Natural killer cell (primary cell): ENCODE results near the gene APOL1. TPM values are rescaled to one million over a fixed set of nuclear protein-coding genes. Genes with fewer than 3 reads are reported as not detected.
"Not testable (repeated sequence)": the region's sequence is repeated elsewhere in the genome, so short reads cannot be mapped to it uniquely, and the experiment has no call there.

Source experiments
- ATAC-seq, 3 donors: fragments of 150-1000 bp in 2 of 3; fragments of 200-7000 bp in 1 of 3; cut with Tn5 transposase; 1 replicate in 1 of 3; 2 replicates in 2 of 3; pipeline ENCODE4 v1.10.0; 2021; ENCODE audit warnings: mild to moderate bottlenecking in 2 of 3, moderate library complexity in 2 of 3
- DNase-seq, 2 donors: peaks; one replicate each; pipeline versions ENCODE4 v3.0.0 to v3.0.0-alpha.2; 2013 to 2021; ENCODE audit warnings: mixed read lengths in 1 of 2
- H3K27ac ChIP-seq: one replicate; pipeline ENCODE4 v1.5.1; 2013; ENCODE audit warnings: mild to moderate bottlenecking, low read length
- H3K27me3 ChIP-seq: one replicate; pipeline ENCODE4 v1.6.1; 2013; ENCODE audit warnings: low read length; ENCODE audit not compliant: control insufficient read depth, insufficient read depth
- H3K36me3 ChIP-seq: one replicate; pipeline ENCODE4 v1.6.1; 2013; ENCODE audit warnings: low read length; ENCODE audit not compliant: control insufficient read depth, insufficient read depth
- H3K4me1 ChIP-seq: one replicate; pipeline ENCODE4 v1.6.1; 2013; ENCODE audit warnings: low read length; ENCODE audit not compliant: control insufficient read depth, insufficient read depth
- H3K4me3 ChIP-seq: one replicate; pipeline ENCODE4 v1.5.1; 2013; ENCODE audit warnings: low read length
- H3K9me3 ChIP-seq: one replicate; pipeline ENCODE4 v1.6.1; 2013; ENCODE audit warnings: low read length; ENCODE audit not compliant: control insufficient read depth, insufficient read depth
- H3K27ac Mint-ChIP-seq, 2 donors: one replicate each; pipeline ENCODE4 v1.8.0; 2022; ENCODE audit warnings: mild to moderate bottlenecking in 2 of 2, mixed read lengths in 2 of 2, moderate library complexity in 1 of 2
- H3K27me3 Mint-ChIP-seq, 2 donors: one replicate each; pipeline ENCODE4 v1.8.0; 2022; ENCODE audit warnings: low read depth in 2 of 2, mixed read lengths in 2 of 2
- H3K36me3 Mint-ChIP-seq: one replicate; pipeline ENCODE4 v1.8.0; 2022; ENCODE audit warnings: mixed read lengths
- H3K4me1 Mint-ChIP-seq, 2 donors: one replicate each; pipeline ENCODE4 v1.8.0; 2022; ENCODE audit warnings: mixed read lengths in 2 of 2
- H3K4me3 Mint-ChIP-seq: one replicate; pipeline ENCODE4 v1.8.0; 2022; ENCODE audit warnings: mild to moderate bottlenecking, moderate library complexity, mixed read lengths
- H3K9me3 Mint-ChIP-seq, 2 donors: one replicate each; pipeline ENCODE4 v1.8.0; 2022; ENCODE audit warnings: mixed read lengths in 2 of 2
- CTCF ChIP-seq: fragments of 200-600 bp; IDR thresholded peaks from one replicate; pipeline ENCODE4 v1.8.0; 2022; ENCODE audit warnings: antibody characterized with exemption
- WGBS: methylation state at CpG from one replicate; pipeline ENCODE4 v1.1.7; 2013; ENCODE audit warnings: missing lambda C conversion rate; ENCODE audit not compliant: insufficient coverage; 5-methylcytosine and 5-hydroxymethylcytosine counted together
- intact Hi-C: fragments of 100-400 bp; cut with micrococcal nuclease; formaldehyde crosslinking; loops from one replicate; pipeline ENCODE4 v1.14.2; 2022
- total RNA-seq, 4 donors: library from RNA; stranded (reverse); fragments of 120-200 nt in 1 of 4; gene quantifications; one replicate each; pipeline versions ENCODE4 v1.2.3 to v1.2.4, GENCODE V29; 2013 to 2022

Gene APOL1
- total RNA-seq, 3 donors from 2014 or later (not counting 1 experiment from before 2014, with no cell fraction given), result 39.5 to 51.2 (median 49.6) TPM

GRCh38 chr22:36227806-36228205 lies 25.1 kb upstream of the APOL1 start:
- no peak overlapping the region for H3K27ac ChIP-seq
- no peak overlapping the region for H3K4me3 ChIP-seq
- H3K9me3 ChIP-seq, result no peaks in the 10 kb centered on the region
- no peak for TF ChIP-seq CTCF
- peaks cover 50% of the 10 kb centered on the region for H3K36me3 ChIP-seq
- no peaks in the 10 kb centered on the region for H3K27me3 ChIP-seq
- no peak for ATAC-seq
- H3K4me1 ChIP-seq, result no peaks in the 10 kb centered on the region
- no peaks in the 10 kb centered on the region for H3K27me3 Mint-ChIP-seq
- intact Hi-C loops, result no loop called here
- no peak overlapping the region for H3K4me3 Mint-ChIP-seq
- peaks cover 7% of the 10 kb centered on the region for H3K36me3 Mint-ChIP-seq
- H3K4me1 Mint-ChIP-seq, result peaks cover 11 to 16% of the 10 kb centered on the region in 2 donors
- H3K9me3 Mint-ChIP-seq, result no peaks in the 10 kb centered on the region
- no peak overlapping the region for H3K27ac Mint-ChIP-seq
- 91% methylated on average over 8 of the region's 8 CpGs for WGBS
- no peak for DNase-seq

- no CpG with 5 or more reads among the region's 1 CpG for WGBS
- H3K9me3 Mint-ChIP-seq, DNase-seq, H3K27me3 ChIP-seq, H3K4me1 ChIP-seq, H3K36me3 Mint-ChIP-seq, H3K4me3 Mint-ChIP-seq, ATAC-seq, intact Hi-C loops, H3K27me3 Mint-ChIP-seq, H3K4me3 ChIP-seq, H3K9me3 ChIP-seq, H3K27ac ChIP-seq: not testable (repeated sequence)
- peaks cover 56% of the 10 kb centered on the region for H3K36me3 ChIP-seq
- peak overlapping the region; percentile 61 to 72 for H3K27ac Mint-ChIP-seq
- H3K4me1 Mint-ChIP-seq, result peaks cover 16 to 22% of the 10 kb centered on the region in 2 donors
These were observed 24.6 kb upstream of the APOL1 start for GRCh38 chr22:36228369-36228768.

GRCh38 chr22:36228944-36229343 lies 24.0 kb upstream of the APOL1 start:
- Histone ChIP-seq H3K4me1 (no peaks in the 10 kb centered on the region), H3K27me3 (no peaks in the 10 kb centered on the region), H3K36me3 (peaks cover 58% of the 10 kb centered on the region), H3K9me3 (no peaks in the 10 kb centered on the region), H3K27ac (no peak overlapping the region), H3K4me3 (no peak overlapping the region)
- WGBS, result 93% methylated on average over 7 of the region's 7 CpGs
- intact Hi-C loops, result no loop called here
- Mint-ChIP-seq H3K27me3 (no peaks in the 10 kb centered on the region), H3K36me3 (peaks cover 7% of the 10 kb centered on the region), H3K9me3 (no peaks in the 10 kb centered on the region), H3K4me1 (peaks cover 22 to 27% of the 10 kb centered on the region in 2 donors), H3K4me3 (no peak overlapping the region), H3K27ac (peak overlapping the region; percentile 61 to 72)
- TF ChIP-seq CTCF, result no peak
- DNase-seq (no peak), ATAC-seq (no peak)

- H3K27me3 ChIP-seq, DNase-seq, H3K4me1 ChIP-seq, intact Hi-C loops, H3K4me3 Mint-ChIP-seq, ATAC-seq, H3K4me3 ChIP-seq, H3K9me3 ChIP-seq, H3K27ac ChIP-seq, H3K27me3 Mint-ChIP-seq, H3K9me3 Mint-ChIP-seq, H3K36me3 Mint-ChIP-seq: not testable (repeated sequence)
- Mint-ChIP-seq H3K4me1 (peaks cover 29 to 34% of the 10 kb centered on the region in 2 donors), H3K27ac (peak overlapping the region; percentile 61 to 72)
- WGBS, result 100% methylated on average over 2 of the region's 3 CpGs
- peaks cover 65% of the 10 kb centered on the region for H3K36me3 ChIP-seq
These were observed 23.3 kb upstream of the APOL1 start for GRCh38 chr22:36229649-36230048.

- Mint-ChIP-seq H3K27ac (peak overlapping the region; percentile 3 to 69), H3K4me1 (peaks cover 43 to 47% of the 10 kb centered on the region in 2 donors), H3K36me3 (peaks cover 14% of the 10 kb centered on the region)
- H3K4me3 ChIP-seq, H3K4me1 ChIP-seq, H3K4me3 Mint-ChIP-seq, H3K9me3 Mint-ChIP-seq, H3K27me3 ChIP-seq, H3K9me3 ChIP-seq, intact Hi-C loops, H3K27ac ChIP-seq, DNase-seq, H3K27me3 Mint-ChIP-seq, ATAC-seq: not testable (repeated sequence)
- WGBS, result 93% methylated on average over 5 of the region's 5 CpGs
- H3K36me3 ChIP-seq, result peaks cover 72% of the 10 kb centered on the region
These were observed 21.9 kb upstream of the APOL1 start for GRCh38 chr22:36231051-36231450.
